GM21717 (cell line): ENCODE results near the gene STIM2.
"Not testable (repeated sequence)": the region's sequence is repeated elsewhere in the genome, so short reads cannot be mapped to it uniquely, and the experiment has no call there.

ENCODE experiments used
- ATAC-seq: cut with Tn5 transposase; IDR thresholded peaks from one replicate; pipeline ENCODE4 v1.9.1; 2021; ENCODE audit warnings: mild to moderate bottlenecking, moderate library complexity; ENCODE audit not compliant: unreplicated experiment

STIM2 gene

DNA sequence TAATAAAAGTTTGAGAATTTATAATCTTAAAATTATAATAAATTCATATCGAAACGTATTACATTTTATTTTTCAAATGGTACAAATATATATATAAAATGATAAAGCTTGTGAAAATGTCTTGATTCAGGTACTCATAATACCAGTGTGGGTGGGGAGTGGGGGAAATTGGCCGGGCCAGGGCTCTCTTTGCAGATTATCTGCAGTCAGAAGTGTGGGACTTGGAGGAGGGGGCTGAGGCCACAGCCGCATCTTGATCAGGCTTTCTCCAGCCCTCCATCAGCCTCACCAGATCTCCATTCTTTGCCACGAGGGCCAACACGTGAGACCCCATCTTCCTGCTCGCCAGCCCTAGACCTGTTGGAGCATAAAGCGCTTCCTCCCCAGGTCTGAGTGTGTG lies 86.7 kb downstream of the STIM2 start:
- no peak for ATAC-seq

DNA sequence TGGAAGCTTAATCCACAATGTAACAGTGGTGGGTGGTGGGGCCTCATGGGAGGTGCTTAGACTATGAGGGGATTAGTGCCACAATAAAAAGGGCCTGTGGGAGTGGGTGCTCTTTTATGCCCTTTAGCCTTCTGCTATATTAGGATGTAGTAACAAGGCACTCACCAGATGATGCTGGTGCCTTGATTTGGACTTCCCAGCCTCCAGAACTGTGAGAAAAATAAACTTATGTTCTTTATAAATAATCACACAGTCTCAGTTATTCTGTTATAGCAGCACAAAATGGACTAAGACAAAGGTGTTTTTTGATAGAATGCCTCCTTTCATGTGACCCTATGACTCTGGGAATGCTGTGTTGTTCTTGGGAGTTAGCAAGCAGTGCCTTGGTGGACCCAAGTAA lies 89.8 kb downstream of the STIM2 start:
- no peak for ATAC-seq

GRCh38 chr4:26952891-26953290 lies 92.2 kb downstream of the STIM2 start:
- ATAC-seq = no peak

DNA sequence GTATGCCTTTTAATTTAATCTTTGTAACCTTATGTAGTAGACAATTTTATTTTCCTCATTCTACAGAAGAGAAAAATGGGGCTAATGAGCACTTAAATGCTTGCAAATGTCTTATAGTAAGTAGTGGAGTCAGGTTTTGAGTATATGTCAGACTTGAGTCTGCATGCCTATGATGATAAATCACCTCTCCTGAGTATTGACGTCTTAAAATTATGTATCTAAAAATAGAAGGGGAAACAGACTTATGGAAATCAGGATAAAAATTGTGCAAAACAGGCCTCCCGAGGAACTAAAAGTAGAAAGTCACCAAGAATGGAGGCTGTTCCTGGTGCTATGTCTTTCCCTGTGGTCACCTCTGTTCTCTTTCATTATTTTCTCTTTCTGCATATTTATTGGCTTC lies 92.7 kb downstream of the STIM2 start:
- ATAC-seq = no peak

GRCh38 chr4:26953770-26954423 lies 93.3 kb downstream of the STIM2 start:
- no peak for ATAC-seq

DNA sequence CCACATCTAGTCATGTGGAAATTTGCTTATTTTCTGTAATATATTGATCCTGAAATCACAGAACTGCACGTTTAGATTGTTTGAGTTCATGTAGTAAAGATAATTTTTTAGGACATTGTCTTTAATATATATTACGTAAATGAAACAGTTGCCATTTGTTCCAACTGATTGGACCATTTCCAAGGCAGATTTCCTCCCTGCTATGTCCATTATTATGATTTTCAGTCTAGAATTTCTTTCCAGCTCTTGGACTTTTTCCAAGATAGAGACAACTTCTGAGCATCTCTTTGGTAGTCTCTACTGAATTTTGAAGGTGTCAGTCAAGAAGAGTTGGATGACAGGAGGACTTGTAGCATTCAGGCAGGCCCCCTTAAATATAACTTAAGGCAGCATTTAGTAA lies 94.6 kb downstream of the STIM2 start:
- ATAC-seq = no peak

- no peak for ATAC-seq
These were observed 98.4 kb downstream of the STIM2 start for GRCh38 chr4:26958925-26959653.

- no peak for ATAC-seq
These were observed 99.0 kb downstream of the STIM2 start for GRCh38 chr4:26959654-26960047.

DNA sequence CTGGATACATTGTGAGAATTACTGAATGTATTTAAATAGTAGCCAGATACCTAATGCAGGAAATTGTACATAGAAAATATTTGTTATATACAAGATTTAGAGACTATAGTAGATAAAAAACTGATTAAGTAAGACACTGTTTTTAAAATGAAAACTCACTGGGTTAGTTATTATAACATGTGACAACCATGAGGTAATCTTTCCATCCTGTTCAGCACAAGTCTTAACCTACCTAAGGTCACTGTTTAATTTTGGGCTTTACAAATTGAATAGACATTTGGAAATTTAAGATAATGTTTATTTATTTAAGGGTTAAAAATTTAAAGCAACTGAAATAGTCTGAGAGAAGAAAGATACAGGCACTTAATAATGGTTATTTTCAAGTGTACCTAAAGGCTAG lies 102.1 kb downstream of the STIM2 start:
- ATAC-seq = no peak

DNA sequence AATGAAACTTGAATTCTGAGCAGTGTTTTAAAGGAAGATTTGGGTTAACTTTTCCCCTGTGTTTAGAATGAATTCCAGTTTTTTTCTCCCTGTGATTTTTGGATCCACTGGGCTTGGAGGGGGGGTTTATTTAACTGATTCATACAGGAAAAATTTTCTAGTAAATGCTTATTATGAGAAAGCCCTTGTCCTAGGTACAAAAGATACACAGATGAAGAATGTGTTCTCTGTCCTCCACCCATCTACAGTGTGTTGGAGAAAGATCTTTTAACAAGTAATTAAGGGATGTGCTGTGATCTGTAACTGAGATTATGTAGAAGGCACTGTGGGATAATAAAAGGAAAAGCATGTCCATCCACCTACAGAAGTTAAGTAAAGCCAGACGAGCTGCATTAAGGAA lies 103.9 kb downstream of the STIM2 start:
- ATAC-seq = no peak

GRCh38 chr4:26964994-26965393 lies 104.4 kb downstream of the STIM2 start:
- no peak for ATAC-seq

DNA sequence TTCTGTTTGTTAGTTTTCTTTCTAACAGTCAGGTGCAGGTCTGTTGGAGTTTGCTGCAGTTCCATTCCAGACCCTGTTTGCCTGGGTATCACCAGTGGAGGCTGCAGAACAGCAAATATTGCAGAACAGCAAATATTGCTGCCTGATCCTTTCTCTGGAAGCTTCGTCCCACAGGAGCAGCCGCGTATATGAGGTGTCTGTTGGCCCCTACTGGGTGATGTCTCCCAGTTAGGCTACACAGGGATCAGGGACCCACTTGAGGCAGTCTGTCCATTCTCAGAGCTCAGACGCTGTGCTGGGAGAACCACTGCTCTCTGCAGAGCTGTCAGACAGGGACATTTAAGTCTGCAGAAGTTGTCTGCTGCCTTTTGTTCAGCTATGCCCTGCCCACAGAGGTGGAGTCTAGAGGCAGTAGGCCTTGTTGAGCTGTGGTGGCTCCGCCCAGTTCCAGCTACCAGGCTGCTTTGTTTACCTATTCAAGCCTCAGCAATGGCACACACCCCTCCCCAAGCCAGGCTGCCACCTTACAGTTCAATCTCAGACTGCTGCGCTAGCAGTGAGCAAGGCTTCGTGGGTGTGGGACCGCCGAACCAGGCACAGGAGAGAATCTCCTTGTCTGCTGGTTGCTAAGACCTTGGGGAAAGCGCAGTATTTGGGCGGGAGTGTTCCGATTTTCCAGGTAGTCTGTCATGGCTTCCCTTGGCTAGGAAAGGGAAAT lies 115.0 kb downstream of the STIM2 start:
- ATAC-seq = not testable (repeated sequence)

GRCh38 chr4:26978387-26979053 lies 117.9 kb downstream of the STIM2 start:
- no peak for ATAC-seq

DNA sequence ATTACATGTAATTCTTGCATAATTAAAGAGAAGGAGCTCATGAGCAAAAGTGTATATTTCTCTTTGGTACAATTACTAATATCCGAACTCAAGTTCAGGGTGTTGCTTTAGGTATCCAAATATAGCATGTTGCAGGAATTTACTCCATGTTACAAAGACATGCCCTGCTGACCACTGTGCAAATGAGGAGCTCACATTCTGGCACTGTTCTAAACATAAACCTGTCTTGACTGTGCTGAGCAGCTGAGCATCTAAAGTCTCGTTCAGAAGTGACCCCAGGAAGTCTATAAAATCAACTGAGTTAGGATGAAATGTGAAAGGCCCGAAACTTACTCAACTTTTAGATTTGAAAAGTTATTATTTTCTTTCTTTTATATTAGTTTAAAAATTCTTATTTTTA lies 124.3 kb downstream of the STIM2 start:
- no peak for ATAC-seq

- ATAC-seq = peak; percentile 87
These were observed 125.2 kb downstream of the STIM2 start for GRCh38 chr4:26985873-26986272.

DNA sequence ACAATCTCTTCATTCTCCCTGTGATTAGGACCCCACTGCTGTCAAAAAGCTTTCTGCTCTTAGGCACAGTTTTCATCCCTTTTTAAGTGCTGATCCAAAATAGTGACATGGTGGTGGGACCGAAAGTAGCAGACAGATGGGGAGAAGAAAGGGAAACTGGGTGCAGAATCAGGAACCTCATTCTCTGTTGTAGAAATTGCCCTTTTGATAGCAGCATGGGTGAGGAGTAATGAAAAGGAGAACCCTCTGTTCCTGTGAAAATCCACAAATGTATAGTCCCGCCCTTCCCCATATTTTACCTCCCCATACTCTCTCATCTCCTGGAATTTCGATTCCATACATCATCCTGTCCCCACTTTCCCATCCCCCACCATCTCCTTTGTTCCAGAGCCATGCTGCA lies 126.5 kb downstream of the STIM2 start:
- ATAC-seq = no peak

GRCh38 chr4:26991057-26991456 lies 130.4 kb downstream of the STIM2 start:
- no peak for ATAC-seq

DNA sequence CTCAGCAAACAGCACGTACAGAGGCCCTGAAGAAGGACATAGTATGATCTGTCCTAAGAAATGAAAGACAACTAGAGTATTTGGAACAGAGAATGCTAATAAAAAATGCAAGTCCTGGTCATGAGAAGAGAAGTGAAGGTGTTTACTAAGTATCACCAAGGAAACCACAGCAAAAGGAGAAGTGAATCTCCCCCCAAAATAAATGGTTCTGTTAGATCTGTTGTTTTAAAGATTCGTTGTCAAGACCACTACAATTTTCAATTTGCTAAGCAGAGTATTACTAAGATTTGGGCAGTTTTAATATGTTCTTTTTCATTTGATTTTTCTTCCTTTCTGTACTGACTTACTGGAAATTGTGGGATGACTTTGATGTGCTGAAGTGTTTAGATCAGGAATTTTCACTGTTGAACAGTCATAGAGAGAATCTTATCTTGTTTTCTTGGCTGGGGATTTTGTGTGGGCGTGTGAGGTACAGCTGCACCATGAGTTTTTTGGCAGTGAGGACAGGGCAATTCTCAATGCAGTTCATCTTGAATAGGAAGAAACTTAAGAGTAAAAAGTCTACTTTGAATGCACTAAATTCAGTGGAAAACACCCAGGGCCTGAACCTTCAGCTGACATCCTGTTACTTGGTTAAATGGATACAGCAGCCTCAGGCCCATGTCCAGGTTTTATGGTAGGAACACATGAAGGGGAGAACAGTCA lies 132.2 kb downstream of the STIM2 start:
- peak; percentile 96 for ATAC-seq

GRCh38 chr4:26993539-26993938 lies 132.9 kb downstream of the STIM2 start:
- ATAC-seq = no peak

DNA sequence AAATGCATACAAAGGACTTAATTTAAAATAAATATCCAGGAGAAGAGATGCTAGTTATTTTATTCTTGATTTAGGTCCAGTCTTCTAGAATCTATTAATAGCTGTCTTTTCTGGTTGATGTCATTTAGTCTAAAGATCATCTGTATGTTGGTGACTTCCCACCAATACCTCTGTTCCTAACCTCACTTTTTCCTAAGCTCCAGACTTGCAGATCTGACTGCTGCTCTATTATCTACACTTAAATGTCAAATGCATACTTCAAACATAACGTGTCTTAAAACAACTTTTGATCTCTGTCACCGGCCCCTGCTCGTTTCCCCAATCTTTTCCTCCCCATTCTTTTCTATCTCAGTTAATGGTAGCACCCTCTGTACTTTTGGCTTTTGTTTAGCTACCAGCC lies 133.3 kb downstream of the STIM2 start:
- ATAC-seq = no peak

GRCh38 chr4:26995316-26995715 lies 134.7 kb downstream of the STIM2 start:
- ATAC-seq = no peak
